ENCODE results near the gene CHST13. TPM values are rescaled to one million over a fixed set of nuclear protein-coding genes. Genes with fewer than 3 reads are reported as not detected.

CHST13 gene
- total and polyA plus RNA-seq, 4 donors = 0.33 to 0.55 TPM; not detected in 2

DNA sequence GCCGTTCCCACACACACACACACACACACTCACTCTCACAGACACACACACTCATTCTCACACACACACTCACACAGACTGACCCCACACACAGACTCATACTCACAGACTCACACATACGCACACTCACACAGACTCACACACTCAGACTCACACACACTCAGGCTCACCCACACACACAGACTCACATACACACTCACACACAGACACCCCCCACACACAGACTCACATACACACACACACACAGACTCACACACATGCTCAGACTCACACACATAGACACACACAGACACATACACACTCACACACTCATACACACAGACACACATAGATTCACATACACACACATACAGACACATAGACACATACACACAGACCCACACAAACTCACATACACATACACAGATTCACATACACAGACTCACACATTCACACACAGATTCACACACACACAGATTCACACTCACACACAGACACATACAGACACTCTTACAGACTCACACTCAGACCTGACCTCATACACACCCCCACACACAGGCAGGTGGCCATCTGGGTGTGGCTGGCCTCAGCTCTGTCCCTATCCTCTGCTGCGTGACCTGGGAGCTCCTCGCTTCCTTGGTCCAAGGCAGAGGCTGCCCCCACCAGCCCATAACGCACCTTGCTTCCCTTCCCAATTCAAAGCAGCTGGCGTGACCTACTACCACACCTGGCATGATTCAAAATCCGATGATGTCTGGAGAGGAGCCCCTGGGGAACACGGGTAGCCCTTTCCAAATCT lies 32.9 kb downstream of the CHST13 start:
- WGBS, 2 donors = 90 to 94% methylated on average over 8 of the region's 8 CpGs
- Histone ChIP-seq H3K4me1 (ENCODE audit: control insufficient read depth in 1 of 2, insufficient read depth in 2 of 2, low read length in 2 of 2) (no peaks in the 10 kb centered on the region), H3K27me3 (ENCODE audit: control insufficient read depth in 1 of 2, insufficient read depth in 2 of 2, low read length in 1 of 2) (no peaks in the 10 kb centered on the region), H3K9me3 (ENCODE audit: control insufficient read depth, low read length) (no peaks in the 10 kb centered on the region), H3K36me3 (ENCODE audit: control insufficient read depth in 1 of 2, insufficient read depth in 2 of 2, low read length in 1 of 2) (no peaks in the 10 kb centered on the region), H3K27ac (ENCODE audit: low read depth in 1 of 2, low read length in 2 of 2) (no peak overlapping the region), H3K4me3 (ENCODE audit: low read length in 2 of 2) (no peak overlapping the region)
- intact Hi-C loops (cut with DNase I) = no loop called here
- ATAC-seq (ENCODE audit: low FRiP score) = no peak
- DNase-seq = peak; percentile 14 to 52

DNA sequence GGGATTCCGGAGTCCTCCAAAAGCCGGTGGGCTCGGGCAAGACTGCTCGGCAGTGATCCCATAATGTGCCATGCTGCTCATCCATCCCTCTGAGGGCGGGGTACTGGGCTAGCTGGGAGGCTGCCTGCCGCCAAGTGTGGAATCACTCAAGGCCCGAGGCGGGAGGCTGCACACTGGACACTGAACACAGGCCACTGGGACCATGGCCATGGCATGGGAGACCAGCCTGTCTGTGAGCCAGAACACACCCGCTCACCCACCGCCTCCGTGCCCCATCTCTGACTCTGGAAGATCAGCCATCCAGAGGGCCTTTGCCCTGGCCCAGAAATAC lies 33.4 kb downstream of the CHST13 start:
- Histone ChIP-seq H3K4me3 (ENCODE audit: low read length in 2 of 2) (no peak overlapping the region), H3K4me1 (ENCODE audit: control insufficient read depth in 1 of 2, insufficient read depth in 2 of 2, low read length in 2 of 2) (no peaks in the 10 kb centered on the region), H3K36me3 (ENCODE audit: control insufficient read depth in 1 of 2, insufficient read depth in 2 of 2, low read length in 1 of 2) (no peaks in the 10 kb centered on the region), H3K9me3 (ENCODE audit: control insufficient read depth, low read length) (no peaks in the 10 kb centered on the region), H3K27me3 (ENCODE audit: control insufficient read depth in 1 of 2, insufficient read depth in 2 of 2, low read length in 1 of 2) (no peaks in the 10 kb centered on the region), H3K27ac (ENCODE audit: low read depth in 1 of 2, low read length in 2 of 2) (no peak overlapping the region)
- intact Hi-C loops (cut with DNase I) = no loop called here
- 92 to 95% methylated on average over 11 of the region's 11 CpGs for WGBS, 2 donors
- ATAC-seq (ENCODE audit: low FRiP score) = no peak
- peak; percentile 41 to 70 for DNase-seq

DNA sequence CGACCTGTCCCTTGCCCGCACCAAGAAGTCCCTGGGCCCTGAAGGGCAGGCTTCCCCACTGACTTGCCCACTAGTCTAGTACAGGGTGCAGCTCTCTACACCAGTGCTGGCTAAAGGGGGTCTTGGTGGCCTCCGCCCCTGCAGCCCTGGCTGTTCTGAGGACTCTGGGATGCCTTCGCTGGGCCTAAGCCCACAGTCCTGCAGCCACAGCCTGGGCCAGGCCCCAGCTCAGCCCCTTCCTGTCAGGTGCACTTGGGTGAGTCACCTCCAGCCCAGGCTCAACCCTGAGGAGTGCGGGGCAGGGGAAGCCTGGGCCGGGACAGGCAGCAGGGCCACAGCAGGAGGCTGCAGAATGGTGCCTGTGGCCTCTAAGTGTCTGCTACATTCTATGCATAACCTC lies 33.8 kb downstream of the CHST13 start:
- H3K27me3 ChIP-seq (ENCODE audit: control insufficient read depth in 1 of 2, insufficient read depth in 2 of 2, low read length in 1 of 2) = no peaks in the 10 kb centered on the region
- ATAC-seq (ENCODE audit: low FRiP score) (no peak), DNase-seq (peak in 1 of 2 donors; percentile 10)
- intact Hi-C loops (cut with DNase I) = no loop called here
- H3K27ac ChIP-seq (ENCODE audit: low read depth in 1 of 2, low read length in 2 of 2) = no peak overlapping the region
- H3K4me1 ChIP-seq (ENCODE audit: control insufficient read depth in 1 of 2, insufficient read depth in 2 of 2, low read length in 2 of 2) = no peaks in the 10 kb centered on the region
- 76 to 82% methylated on average over 6 of the region's 6 CpGs for WGBS, 2 donors
- H3K4me3 ChIP-seq (ENCODE audit: low read length in 2 of 2) = no peak overlapping the region
- no peaks in the 10 kb centered on the region for H3K9me3 ChIP-seq (ENCODE audit: control insufficient read depth, low read length)
- H3K36me3 ChIP-seq (ENCODE audit: control insufficient read depth in 1 of 2, insufficient read depth in 2 of 2, low read length in 1 of 2) = no peaks in the 10 kb centered on the region

DNA sequence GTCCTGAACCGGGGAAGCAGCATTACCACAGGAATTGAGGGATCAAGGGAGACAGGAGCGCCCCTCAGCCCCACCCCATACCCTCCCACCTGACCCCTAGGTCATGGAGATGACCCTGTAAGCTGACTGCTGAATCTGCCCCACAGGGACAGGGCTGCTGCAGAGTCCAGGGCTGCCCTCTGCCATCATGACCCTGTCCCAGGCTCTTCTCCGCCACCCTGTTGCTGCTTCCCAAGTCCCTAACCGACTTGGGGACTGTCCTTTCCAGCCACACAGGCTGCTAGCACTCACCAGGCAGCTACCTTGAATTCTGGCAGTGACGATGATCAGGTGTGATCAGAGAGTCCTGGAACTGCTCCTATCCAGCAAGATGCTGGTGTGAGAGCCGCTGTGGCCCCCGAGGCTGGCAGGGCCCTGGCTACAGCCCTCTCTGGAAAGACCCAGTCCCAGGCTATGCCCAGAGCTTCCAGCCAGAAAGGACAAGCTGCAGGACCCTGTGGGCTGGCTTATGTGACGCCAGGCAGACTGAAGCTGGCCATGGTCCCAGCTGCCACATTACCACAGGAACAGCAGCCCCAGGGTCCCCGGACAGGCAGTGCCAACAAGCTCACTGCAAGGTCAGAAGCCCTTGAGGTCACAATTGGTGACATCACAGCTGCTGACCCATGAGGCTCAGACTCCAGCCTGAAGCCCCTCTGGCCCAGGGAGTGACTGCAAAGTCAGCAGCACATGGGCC lies 34.5 kb downstream of the CHST13 start, which contains the start of gene C3orf22:
Gene C3orf22 (minus strand): TSS at position 597 of the 736 bp plus-strand sequence. CDS start 5,542 bp downstream, outside the sequence.
- intact Hi-C loops (cut with DNase I) = no loop called here
- no peak within 1 kb of the TSS for H3K27ac ChIP-seq (ENCODE audit: low read depth in 1 of 2, low read length in 2 of 2)
- ATAC-seq (ENCODE audit: low FRiP score) = no peak
- WGBS, 2 donors = 56 to 62% methylated on average over 9 of the region's 9 CpGs
- no peaks in the 10 kb centered on the region for H3K36me3 ChIP-seq (ENCODE audit: control insufficient read depth in 1 of 2, insufficient read depth in 2 of 2, low read length in 1 of 2)
- H3K27me3 ChIP-seq (ENCODE audit: control insufficient read depth in 1 of 2, insufficient read depth in 2 of 2, low read length in 1 of 2) = no peaks in the 10 kb centered on the region
- H3K4me3 ChIP-seq (ENCODE audit: low read length in 2 of 2) = no peak within 1 kb of the TSS
- peak; percentile 27 to 59 for DNase-seq
- no peaks in the 10 kb centered on the region for H3K9me3 ChIP-seq (ENCODE audit: control insufficient read depth, low read length)
- H3K4me1 ChIP-seq (ENCODE audit: control insufficient read depth in 1 of 2, insufficient read depth in 2 of 2, low read length in 2 of 2) = no peaks in the 10 kb centered on the region

DNA sequence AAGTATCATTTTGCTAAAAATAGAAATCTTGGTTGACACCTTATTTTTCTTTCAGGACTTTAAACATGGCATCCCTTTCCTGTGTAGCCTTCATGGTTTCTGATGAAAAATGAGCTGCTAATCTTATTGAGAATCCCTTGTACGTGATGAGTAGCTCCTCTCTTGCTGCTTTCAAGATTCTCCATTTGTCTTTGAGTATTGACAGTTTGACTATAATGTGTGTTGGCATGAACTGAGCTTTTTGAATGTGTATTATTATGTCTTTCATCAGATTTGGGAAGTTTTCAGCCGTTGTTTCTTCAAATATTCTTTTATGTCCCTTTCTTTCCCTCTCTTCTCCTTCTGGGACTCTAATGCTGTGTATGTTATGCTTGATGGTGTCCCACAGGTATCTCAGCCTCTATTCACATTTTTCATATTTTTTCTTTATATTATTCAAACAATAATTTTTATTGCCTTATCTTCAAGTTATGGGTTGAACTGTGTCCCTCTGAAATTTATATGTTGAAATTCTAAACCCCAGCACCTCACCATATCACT lies 38.9 kb downstream of the CHST13 start:
- Histone ChIP-seq H3K27ac (ENCODE audit: low read depth in 1 of 2, low read length in 2 of 2) (no peak overlapping the region), H3K9me3 (ENCODE audit: control insufficient read depth, low read length) (peaks cover 3% of the 10 kb centered on the region), H3K36me3 (ENCODE audit: control insufficient read depth in 1 of 2, insufficient read depth in 2 of 2, low read length in 1 of 2) (no peaks in the 10 kb centered on the region), H3K4me3 (ENCODE audit: low read length in 2 of 2) (no peak overlapping the region), H3K4me1 (ENCODE audit: control insufficient read depth in 1 of 2, insufficient read depth in 2 of 2, low read length in 2 of 2) (no peaks in the 10 kb centered on the region), H3K27me3 (ENCODE audit: control insufficient read depth in 1 of 2, insufficient read depth in 2 of 2, low read length in 1 of 2) (no peaks in the 10 kb centered on the region)
- intact Hi-C loops (cut with DNase I) = no loop called here
- WGBS, 2 donors = 48 to 62% methylated on average over 2 of the region's 2 CpGs
- no peak for DNase-seq
- no peak for ATAC-seq (ENCODE audit: low FRiP score)

DNA sequence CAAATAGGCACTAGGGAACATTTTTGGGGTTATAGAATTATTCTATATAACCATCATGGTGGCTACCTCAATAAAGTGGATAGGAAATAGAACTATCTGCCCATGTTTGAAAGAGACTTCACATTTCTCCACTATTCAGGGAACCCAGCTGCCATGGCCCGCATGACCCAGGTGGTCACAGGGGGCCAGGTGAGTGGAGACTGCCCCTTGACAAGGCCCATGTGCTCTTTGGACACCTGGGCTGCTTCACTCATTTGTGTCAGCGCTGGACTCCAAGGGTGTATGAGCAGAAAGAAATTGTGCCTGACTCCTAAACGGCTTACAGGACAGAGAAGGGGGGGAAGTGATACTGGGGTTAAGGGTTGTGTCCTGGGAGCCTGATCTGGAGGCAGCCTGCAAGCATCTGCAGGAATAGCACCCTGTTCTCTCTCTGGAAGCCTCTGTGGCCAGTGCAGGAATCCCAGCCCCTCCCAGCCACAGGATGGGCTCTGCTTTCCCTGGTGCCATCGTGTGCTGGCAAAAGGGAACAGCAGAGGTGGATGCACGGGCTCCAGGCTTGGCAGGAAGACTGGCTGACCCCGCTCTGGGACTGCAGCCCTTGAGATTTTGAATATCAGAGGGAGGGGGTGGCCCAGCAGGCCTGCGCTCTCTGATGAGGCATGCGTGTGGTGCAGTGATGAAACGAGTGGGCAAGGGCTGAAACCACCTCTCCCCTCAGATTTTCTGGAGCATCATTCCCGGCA lies 43.9 kb downstream of the CHST13 start:
- intact Hi-C loops (cut with DNase I) = no loop called here
- DNase-seq (no peak), ATAC-seq (ENCODE audit: low FRiP score) (no peak)
- 48 to 52% methylated on average over 10 of the region's 10 CpGs for WGBS, 2 donors
- no peaks in the 10 kb centered on the region for H3K36me3 ChIP-seq (ENCODE audit: control insufficient read depth in 1 of 2, insufficient read depth in 2 of 2, low read length in 1 of 2)
- no peak overlapping the region for H3K4me3 ChIP-seq (ENCODE audit: low read length in 2 of 2)
- H3K27me3 ChIP-seq (ENCODE audit: control insufficient read depth in 1 of 2, insufficient read depth in 2 of 2, low read length in 1 of 2) = no peaks in the 10 kb centered on the region
- H3K27ac ChIP-seq (ENCODE audit: low read depth in 1 of 2, low read length in 2 of 2) = no peak overlapping the region
- H3K9me3 ChIP-seq (ENCODE audit: control insufficient read depth, low read length) = peaks cover 3% of the 10 kb centered on the region
- no peaks in the 10 kb centered on the region for H3K4me1 ChIP-seq (ENCODE audit: control insufficient read depth in 1 of 2, insufficient read depth in 2 of 2, low read length in 2 of 2)

DNA sequence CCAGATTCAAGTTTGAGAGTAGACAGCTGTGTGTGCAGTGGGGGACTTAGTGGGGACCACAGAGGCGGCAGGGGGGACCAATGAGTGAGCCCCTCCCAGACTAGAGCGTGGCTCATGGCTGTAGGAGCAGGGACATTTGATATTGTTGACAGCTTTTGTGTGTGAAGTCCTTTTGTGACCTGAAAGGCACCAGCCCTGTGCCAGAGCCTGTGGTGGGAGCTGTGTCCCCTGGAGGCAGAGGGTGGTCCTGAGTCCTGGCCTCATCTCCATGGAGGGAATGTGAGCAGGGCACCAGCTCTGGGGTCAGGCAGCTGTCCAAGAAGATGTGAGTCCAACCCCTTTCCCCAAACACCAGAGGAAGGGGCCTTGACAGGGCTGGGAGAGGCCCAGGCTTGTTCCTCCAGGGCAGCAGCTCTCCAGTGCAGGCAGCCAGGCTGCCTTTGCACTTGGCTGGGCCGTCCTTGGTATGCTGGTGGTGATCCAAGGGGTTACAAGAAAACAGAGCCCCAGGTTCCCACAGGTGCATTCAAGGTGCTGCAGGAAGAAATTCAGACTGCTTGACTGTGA lies 44.9 kb downstream of the CHST13 start:
- DNase-seq = no peak
- H3K4me1 ChIP-seq (ENCODE audit: control insufficient read depth in 1 of 2, insufficient read depth in 2 of 2, low read length in 2 of 2) = no peaks in the 10 kb centered on the region
- no peak overlapping the region for H3K4me3 ChIP-seq (ENCODE audit: low read length in 2 of 2)
- no peaks in the 10 kb centered on the region for H3K27me3 ChIP-seq (ENCODE audit: control insufficient read depth in 1 of 2, insufficient read depth in 2 of 2, low read length in 1 of 2)
- no peaks in the 10 kb centered on the region for H3K36me3 ChIP-seq (ENCODE audit: control insufficient read depth in 1 of 2, insufficient read depth in 2 of 2, low read length in 1 of 2)
- 68 to 72% methylated on average over 3 of the region's 3 CpGs for WGBS, 2 donors
- peaks cover 2% of the 10 kb centered on the region for H3K9me3 ChIP-seq (ENCODE audit: control insufficient read depth, low read length)
- no peak overlapping the region for H3K27ac ChIP-seq (ENCODE audit: low read depth in 1 of 2, low read length in 2 of 2)
- ATAC-seq (ENCODE audit: low FRiP score) = no peak
- intact Hi-C loops (cut with DNase I) = no loop called here

DNA sequence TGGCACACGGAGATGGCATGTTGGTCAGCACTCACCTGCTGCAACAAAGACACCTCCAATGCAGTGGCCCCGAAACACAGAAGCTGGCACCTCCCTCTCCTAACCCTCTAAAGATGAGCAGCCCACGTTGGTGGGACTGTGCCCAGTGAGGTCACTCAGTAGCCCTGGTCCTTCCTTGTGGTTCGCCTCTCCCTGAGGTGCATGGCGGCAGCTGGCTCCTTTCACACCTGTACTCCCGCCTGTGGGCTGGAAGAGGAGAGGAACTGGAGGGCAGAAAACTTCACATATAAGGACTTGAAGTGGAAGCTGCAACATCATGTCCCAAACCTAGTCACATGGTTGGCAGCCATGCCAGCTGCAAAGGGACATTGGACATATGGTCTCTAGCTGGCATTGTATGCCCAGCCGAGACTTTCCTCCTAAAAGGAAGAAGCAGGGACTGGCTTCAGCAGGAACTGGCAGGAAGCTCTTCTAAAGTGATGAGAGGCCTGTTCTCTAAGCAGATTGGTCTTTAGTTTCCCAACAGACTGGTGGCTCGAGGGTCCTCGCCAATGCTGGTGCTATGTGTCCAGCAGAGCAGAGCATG lies 45.5 kb downstream of the CHST13 start:
- Histone ChIP-seq H3K4me3 (ENCODE audit: low read length in 2 of 2) (no peak overlapping the region), H3K9me3 (ENCODE audit: control insufficient read depth, low read length) (no peaks in the 10 kb centered on the region), H3K4me1 (ENCODE audit: control insufficient read depth in 1 of 2, insufficient read depth in 2 of 2, low read length in 2 of 2) (no peaks in the 10 kb centered on the region), H3K27ac (ENCODE audit: low read depth in 1 of 2, low read length in 2 of 2) (no peak overlapping the region), H3K27me3 (ENCODE audit: control insufficient read depth in 1 of 2, insufficient read depth in 2 of 2, low read length in 1 of 2) (no peaks in the 10 kb centered on the region), H3K36me3 (ENCODE audit: control insufficient read depth in 1 of 2, insufficient read depth in 2 of 2, low read length in 1 of 2) (no peaks in the 10 kb centered on the region)
- ATAC-seq (ENCODE audit: low FRiP score) (no peak), DNase-seq (no peak)
- intact Hi-C loops (cut with DNase I) = no loop called here
- 90 to 94% methylated on average over 9 of the region's 9 CpGs for WGBS, 2 donors
